ENCODE measurements around the gene RBM6. TPM values are rescaled to one million over a fixed set of nuclear protein-coding genes. Genes with fewer than 3 reads are reported as not detected.

RBM6 gene
- total RNA-seq, 1 donor from 2014 or later: 110 TPM

DNA sequence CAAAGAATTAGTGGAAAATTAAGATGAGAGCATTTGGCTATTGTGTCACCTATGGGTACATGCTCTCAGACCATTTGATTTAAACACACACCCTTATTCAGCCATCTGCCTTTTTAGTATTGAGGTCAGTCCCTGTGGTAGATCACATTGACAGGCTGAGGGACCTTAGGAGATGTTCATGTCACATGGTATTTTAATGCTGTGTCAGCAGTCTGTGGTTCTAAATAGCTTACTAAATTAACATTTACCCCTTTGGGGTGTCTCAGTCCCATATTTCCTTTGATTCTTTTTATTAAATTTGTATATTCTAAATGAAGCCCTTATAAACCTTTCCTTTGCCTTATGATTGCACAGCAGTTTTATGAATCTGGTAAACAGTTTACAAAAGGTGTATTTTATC lies 151.0 kb downstream of the RBM6 start:
- ATAC-seq (no peak), DNase-seq (no peak)
- H3K4me1 ChIP-seq: peaks cover 24% of the 10 kb centered on the region
- intact Hi-C loops (cut with DNase I): no loop called here
- TF ChIP-seq, protein P1, sequence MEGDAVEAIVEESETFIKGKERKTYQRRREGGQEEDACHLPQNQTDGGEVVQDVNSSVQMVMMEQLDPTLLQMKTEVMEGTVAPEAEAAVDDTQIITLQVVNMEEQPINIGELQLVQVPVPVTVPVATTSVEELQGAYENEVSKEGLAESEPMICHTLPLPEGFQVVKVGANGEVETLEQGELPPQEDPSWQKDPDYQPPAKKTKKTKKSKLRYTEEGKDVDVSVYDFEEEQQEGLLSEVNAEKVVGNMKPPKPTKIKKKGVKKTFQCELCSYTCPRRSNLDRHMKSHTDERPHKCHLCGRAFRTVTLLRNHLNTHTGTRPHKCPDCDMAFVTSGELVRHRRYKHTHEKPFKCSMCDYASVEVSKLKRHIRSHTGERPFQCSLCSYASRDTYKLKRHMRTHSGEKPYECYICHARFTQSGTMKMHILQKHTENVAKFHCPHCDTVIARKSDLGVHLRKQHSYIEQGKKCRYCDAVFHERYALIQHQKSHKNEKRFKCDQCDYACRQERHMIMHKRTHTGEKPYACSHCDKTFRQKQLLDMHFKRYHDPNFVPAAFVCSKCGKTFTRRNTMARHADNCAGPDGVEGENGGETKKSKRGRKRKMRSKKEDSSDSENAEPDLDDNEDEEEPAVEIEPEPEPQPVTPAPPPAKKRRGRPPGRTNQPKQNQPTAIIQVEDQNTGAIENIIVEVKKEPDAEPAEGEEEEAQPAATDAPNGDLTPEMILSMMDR (IDR thresholded peaks at IDR 0.05): no peak
- H3K9me3 ChIP-seq: no peaks in the 10 kb centered on the region
- peaks cover 59% of the 10 kb centered on the region for H3K36me3 ChIP-seq
- no peak overlapping the region for H3K27ac ChIP-seq
- H3K27me3 ChIP-seq: no peaks in the 10 kb centered on the region
- peak overlapping the region; percentile 100 for H3K4me3 ChIP-seq

DNA sequence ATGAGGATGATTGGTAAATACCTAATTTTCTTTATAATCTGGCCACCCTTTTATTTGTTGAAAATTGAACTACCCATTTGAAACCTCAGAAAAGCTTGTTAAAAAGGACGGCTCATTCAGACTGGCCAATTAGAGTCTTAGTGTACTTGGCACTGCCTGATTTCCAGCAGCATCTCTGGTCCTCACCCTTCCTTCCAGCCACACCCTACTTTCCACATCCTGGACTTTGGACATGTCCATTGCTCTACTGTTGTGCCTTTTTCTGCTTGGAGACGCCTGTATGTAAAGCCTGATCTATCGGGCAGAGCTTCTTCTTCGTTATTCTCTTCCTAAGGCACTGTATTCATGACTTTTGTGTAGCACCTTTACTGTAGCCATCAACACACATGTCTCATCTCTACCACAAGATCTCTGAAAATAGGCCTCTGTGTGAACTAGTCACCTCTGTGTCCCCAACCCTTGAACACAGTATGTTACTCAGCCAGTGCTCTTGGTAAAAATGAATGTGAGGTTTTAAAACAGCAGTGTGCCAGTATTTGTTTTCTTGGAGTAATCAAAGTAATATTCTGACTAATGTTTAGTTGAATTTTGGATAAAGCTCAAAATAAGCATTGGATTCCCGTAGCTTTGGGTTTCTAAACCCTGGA lies 155.5 kb downstream of the RBM6 start:
- H3K27me3 ChIP-seq: no peaks in the 10 kb centered on the region
- peaks cover 100% of the 10 kb centered on the region for H3K36me3 ChIP-seq
- H3K27ac ChIP-seq: no peak overlapping the region
- intact Hi-C loops (cut with DNase I): no loop called here
- no peaks in the 10 kb centered on the region for H3K9me3 ChIP-seq
- no peak overlapping the region for H3K4me3 ChIP-seq
- peaks cover 18% of the 10 kb centered on the region for H3K4me1 ChIP-seq
- DNase-seq (no peak), ATAC-seq (no peak)
- TF ChIP-seq, protein P1 (IDR thresholded peaks at IDR 0.05): no peak

DNA sequence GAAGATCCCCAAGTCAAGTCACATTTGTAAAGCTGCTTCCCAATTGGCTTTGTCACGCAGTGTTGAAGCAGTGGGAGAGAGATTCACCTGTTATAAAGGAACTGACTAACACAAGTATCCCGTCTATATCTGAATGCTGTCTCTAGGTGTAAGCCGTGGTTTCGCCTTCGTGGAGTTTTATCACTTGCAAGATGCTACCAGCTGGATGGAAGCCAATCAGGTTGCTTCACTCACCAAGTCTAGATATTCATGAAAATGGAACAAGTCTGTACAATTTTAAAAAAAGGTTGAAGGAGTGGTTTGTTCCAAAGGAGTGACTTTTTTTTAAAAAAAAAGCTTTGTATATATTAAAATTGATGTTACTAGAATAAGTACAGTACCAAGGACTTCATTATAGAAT lies 160.4 kb downstream of the RBM6 start:
- TF ChIP-seq, protein P1 (IDR thresholded peaks at IDR 0.05): no peak
- no peak overlapping the region for H3K27ac ChIP-seq
- H3K4me3 ChIP-seq: no peak overlapping the region
- intact Hi-C loops (cut with DNase I): no loop called here
- peaks cover 11% of the 10 kb centered on the region for H3K4me1 ChIP-seq
- no peaks in the 10 kb centered on the region for H3K27me3 ChIP-seq
- H3K36me3 ChIP-seq: peaks cover 100% of the 10 kb centered on the region
- DNase-seq (no peak), ATAC-seq (no peak)
- no peaks in the 10 kb centered on the region for H3K9me3 ChIP-seq

DNA sequence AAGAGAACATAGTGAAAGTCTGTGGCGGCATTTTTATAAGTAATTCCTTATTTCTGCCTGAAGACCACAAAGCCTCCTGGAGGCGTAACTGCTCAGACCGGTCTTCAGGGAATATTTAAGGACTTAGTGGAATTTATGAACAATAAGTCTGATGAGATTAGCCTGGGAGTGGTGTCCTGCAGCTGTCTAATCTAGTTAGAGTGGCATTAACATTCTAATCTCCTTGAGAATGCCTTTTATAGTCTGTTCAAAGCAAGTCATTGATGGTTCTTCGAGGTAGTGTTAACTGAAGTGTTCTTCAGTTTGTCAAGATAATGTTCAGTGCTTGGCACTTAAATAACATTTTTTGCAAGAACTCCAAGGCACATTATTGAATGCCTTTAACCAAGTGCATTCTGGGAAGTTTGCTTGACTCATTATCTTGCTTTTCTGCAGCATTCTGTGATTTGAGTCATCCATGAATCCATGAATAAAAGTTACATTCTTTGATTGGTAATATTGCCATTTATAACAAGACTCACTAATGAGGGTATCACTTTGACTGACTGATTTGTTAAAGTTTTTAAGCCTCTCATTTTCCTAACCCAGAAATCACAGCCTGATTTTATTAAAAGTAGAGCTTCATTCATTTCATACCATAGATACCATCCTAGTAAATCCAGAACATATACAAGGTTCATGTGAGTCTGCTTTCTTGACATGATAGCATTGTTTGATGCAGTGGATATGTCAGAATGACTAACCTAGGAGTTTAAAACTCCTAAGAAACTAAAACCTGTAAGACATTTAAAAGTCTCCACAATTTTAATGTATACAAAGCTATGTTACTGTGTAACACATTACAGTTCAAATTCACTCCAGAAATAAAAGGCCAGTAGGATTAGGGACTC lies 161.3 kb downstream of the RBM6 start:
- TF ChIP-seq, protein P1 (IDR thresholded peaks at IDR 0.05): no peak
- peak; percentile 33 for ATAC-seq
- no peak overlapping the region for H3K27ac ChIP-seq
- no peaks in the 10 kb centered on the region for H3K27me3 ChIP-seq
- intact Hi-C loops (cut with DNase I): no loop called here
- H3K36me3 ChIP-seq: peaks cover 100% of the 10 kb centered on the region
- DNase-seq: no peak
- peaks cover 11% of the 10 kb centered on the region for H3K4me1 ChIP-seq
- H3K4me3 ChIP-seq: no peak overlapping the region
- H3K9me3 ChIP-seq: no peaks in the 10 kb centered on the region

GRCh38 chr3:50102558-50102957 lies 162.6 kb downstream of the RBM6 start:
- Histone ChIP-seq H3K4me1 (peaks cover 11% of the 10 kb centered on the region), H3K27me3 (no peaks in the 10 kb centered on the region), H3K27ac (no peak overlapping the region), H3K36me3 (peaks cover 100% of the 10 kb centered on the region), H3K9me3 (no peaks in the 10 kb centered on the region), H3K4me3 (no peak overlapping the region)
- ATAC-seq: no peak
- TF ChIP-seq, protein P1 (IDR thresholded peaks at IDR 0.05): no peak
- no peak for DNase-seq
- intact Hi-C loops (cut with DNase I): no loop called here
